ENCODE results near the gene DDRGK1.

DNA sequence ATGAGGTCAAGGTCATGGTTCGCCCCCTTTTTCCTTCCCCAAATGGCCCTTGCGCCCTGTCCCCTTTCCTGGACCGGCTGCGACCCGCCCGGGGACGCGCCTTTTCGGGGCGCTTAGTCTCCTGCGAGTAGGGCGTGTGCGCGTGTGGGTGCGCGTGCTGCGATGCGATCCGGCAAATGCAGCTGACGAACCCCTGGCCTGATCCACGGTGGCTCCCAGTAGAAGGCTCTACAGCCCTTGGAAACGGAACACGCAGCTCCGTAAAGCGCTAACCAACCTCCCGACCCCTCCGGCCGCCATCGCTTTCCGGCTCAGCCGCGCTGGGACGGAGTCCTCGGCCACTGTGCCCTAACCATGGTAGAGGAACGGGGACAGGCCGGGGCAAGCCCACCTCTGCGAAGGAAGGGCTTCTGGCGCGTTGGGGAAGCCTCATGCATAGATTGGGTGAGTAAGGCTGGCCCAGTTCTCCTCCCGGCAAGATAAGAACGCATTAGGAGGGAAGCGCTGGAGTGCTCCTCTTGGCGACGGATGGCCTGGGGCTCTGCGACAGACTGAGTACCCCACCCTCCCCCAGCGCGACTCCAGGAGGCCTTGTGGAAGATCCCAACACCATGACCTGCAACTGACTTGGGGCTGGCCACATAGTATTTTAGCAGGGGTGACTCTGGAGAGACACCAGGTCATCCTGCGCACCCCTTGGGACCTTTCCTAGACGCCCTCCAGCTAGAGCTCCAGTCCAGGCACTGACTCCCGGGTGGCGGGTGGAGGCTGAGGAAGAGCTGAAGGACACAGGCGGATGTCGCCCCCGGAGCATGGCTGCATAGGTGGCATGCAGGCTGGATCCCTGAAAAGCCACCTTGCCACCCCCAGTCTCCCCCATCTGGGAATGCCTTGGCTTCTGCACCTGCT lies 35.6 kb upstream of the DDRGK1 start:
- TF ChIP-seq ZNF274 (IDR thresholded peaks at IDR 0.05; ENCODE audit: low read depth, low read length), result no peak
- TF ChIP-seq YY1 (IDR thresholded peaks at IDR 0.05; ENCODE audit: insufficient read depth, insufficient read length), result no peak
- TF ChIP-seq SUZ12 (IDR thresholded peaks at IDR 0.05; ENCODE audit: extremely low read depth, insufficient read depth, insufficient read length), result no peak
